ENCODE results near the gene BIN1. TPM values are rescaled to one million over a fixed set of nuclear protein-coding genes. Genes with fewer than 3 reads are reported as not detected.
"Not testable (repeated sequence)": the region's sequence is repeated elsewhere in the genome, so short reads cannot be mapped to it uniquely, and the experiment has no call there.

Gene BIN1
- total RNA-seq, 1 donor from 2014 or later: 15.7 TPM

DNA sequence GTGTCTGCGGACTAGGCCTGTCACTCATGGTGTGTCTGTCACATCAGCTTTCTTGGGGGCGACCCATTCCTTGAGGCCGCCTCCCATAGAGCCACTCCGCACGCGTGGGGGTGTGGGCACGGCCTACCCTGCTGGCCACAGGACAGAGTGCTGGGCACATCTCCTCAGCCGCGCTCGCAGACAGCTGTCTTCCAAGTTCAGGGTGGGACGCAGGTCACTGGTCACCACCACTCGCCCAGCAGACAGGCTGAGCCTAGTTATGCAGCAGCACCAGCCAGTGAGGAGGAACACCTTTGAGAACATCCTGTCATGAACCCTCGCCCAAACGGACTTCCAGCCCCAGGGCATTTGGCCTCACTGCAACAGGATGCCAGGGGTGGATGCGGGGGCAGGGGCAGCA is 30.8 kb upstream of the BIN1 start:
- no peak for ATAC-seq (ENCODE audit: poor library complexity)
- DNase-seq: no peak
- intact Hi-C loops (cut with DNase I): no loop called here

GRCh38 chr2:127137225-127137624 is 30.3 kb upstream of the BIN1 start:
- intact Hi-C loops (cut with DNase I): no loop called here
- DNase-seq: no peak
- ATAC-seq (ENCODE audit: poor library complexity): no peak

DNA sequence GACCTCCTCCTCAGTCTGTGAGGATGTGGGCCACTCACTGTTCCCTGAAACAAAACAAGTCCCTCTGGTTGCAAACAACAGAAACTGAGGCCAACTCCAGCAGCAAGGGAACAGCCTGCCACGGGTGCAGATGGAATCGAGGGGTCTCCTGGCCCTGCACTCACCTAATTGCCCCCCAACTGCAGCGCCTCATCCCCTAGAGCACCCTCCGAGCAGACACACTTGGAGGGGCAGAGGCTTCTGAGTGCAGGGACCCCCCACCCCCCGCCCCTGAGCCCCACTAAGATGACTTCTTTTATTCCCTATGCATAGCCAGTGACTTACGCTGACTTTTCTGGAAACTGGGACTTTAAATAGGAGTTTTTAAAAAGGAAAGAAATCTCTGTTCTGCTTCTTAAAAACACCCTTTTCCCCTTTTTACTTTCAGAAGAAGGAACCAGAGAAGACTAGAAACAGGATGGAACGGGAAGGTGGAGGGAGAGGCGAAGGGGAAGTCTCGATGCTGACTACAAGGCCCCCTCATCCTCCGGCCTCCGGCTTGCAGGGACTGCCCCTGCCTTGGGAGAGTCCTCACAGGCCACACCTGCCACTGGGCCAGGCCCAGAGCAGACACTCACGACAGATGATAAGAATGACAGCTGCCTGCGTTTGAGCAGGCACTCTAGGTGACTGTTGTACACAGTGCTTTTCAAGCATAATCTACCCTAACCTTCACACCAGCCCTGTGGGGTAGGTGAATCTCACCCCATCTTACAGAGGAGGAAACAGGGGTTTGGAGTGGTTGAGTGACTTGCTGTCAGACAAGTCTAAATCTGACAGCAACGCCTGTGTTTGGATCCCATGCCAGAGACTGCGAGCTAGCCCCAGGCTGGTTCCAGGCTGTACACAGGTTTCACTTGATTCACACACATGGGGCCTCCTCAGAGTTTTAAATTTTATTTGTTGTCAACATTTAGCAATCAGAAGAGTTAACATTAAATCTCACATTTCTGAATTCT is 28.2 kb upstream of the BIN1 start:
- intact Hi-C loops (cut with DNase I): no loop called here
- DNase-seq (no peak), ATAC-seq (ENCODE audit: poor library complexity) (peak; percentile 58)

- DNase-seq (no peak), ATAC-seq (ENCODE audit: poor library complexity) (no peak)
- intact Hi-C loops (cut with DNase I): no loop called here
Measured at GRCh38 chr2:127134235-127134634, 27.3 kb upstream of the BIN1 start.

DNA sequence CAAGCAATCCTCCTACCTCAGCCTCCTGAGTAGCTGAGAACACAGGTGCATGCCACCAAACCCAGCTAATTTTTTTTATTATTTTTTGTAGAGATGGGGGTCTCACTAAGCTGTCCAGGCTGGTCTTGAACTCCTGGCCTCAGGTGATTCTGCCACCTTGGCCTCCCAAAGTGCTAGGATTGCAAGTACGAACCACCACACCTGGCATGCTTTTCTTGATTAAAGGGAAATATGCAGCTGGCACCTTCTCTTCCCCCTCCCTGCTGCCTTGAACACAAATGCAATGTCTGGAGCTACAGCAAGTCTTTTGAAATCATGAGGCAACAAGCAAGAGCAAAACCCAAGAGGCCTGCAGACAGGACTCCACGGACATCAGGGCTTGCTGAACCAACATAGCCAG is 26.8 kb upstream of the BIN1 start:
- intact Hi-C loops (cut with DNase I): no loop called here
- DNase-seq (no peak), ATAC-seq (ENCODE audit: poor library complexity) (no peak)

- intact Hi-C loops (cut with DNase I): no loop called here
- ATAC-seq (ENCODE audit: poor library complexity) (no peak), DNase-seq (no peak)
Measured at GRCh38 chr2:127130421-127130820, 23.5 kb upstream of the BIN1 start.

DNA sequence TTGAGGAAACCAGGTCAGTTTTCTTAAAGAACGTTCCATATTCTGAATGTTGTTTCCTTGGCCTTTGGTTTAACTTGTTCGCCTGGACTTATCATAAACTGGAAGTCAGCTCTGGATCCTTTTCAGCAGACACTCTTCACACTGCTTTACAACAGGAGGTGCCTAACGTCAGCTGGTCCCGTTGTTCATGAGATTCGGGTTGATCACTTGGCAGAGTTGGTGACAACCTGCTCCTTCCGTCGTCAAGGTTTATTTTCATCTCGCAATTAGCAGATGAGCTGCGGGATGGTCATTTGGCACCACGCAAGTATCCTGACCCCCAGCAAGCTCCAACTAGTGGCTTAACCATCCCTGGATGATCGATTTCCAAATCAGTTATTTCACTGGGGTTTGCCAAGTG is 23.0 kb upstream of the BIN1 start:
- no peak for ATAC-seq (ENCODE audit: poor library complexity)
- no peak for DNase-seq

GRCh38 chr2:127128445-127128904 is 21.5 kb upstream of the BIN1 start:
- ATAC-seq (ENCODE audit: poor library complexity): no peak
- intact Hi-C loops (cut with DNase I): no loop called here
- no peak for DNase-seq

More for the DNA sequence above, 23.0 kb upstream of the BIN1 start:
- intact Hi-C loops (cut with DNase I): no loop called here

- DNase-seq: no peak
- intact Hi-C loops (cut with DNase I): no loop called here
- no peak for ATAC-seq (ENCODE audit: poor library complexity)
Measured at GRCh38 chr2:127125821-127126220, 18.9 kb upstream of the BIN1 start.

GRCh38 chr2:127124426-127124825 is 17.5 kb upstream of the BIN1 start:
- ATAC-seq (ENCODE audit: poor library complexity) (no peak), DNase-seq (no peak)
- intact Hi-C loops (cut with DNase I): no loop called here

DNA sequence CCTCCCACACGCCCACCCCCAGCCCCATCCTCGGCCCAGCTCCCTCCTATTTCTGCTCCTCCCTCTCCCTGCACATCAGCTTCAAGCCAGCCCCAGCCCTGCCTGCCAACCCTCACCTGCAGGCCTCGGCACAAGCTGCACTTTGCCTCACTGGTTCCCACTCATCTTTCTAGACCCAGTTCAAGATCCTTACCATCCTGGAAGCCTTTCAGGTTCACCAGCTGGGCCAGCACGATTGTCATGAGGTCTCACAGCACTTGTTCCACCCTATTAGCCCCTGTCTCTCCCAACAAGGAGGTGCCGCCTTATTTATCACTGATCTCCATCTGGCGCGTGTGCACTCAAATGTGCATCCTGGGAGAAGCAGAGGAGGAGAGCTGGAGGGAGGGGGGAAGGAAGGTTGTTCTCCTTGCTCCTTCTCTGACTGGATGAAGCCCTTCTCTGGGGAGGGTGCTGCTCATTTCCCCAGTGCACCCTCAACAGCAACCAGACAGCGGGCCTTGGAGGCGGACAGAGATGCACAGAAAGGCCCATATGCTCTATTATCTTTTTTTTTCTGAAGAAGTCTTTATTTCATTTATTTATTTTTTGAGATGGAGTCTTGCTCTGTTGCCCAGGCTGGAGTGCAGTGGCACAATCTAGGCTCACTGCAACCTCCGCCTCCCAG is 15.5 kb upstream of the BIN1 start:
- DNase-seq (no peak), ATAC-seq (ENCODE audit: poor library complexity) (no peak)

GRCh38 chr2:127121776-127122176 is 14.8 kb upstream of the BIN1 start:
- DNase-seq (peak; percentile 87), ATAC-seq (ENCODE audit: poor library complexity) (peak; percentile 92)
- intact Hi-C loops (cut with DNase I): no loop called here

More for the DNA sequence above, 15.5 kb upstream of the BIN1 start:
- intact Hi-C loops (cut with DNase I): no loop called here

GRCh38 chr2:127121353-127121752 is 14.4 kb upstream of the BIN1 start:
- ATAC-seq (ENCODE audit: poor library complexity) (peak; percentile 34), DNase-seq (no peak)
- intact Hi-C loops (cut with DNase I): no loop called here

DNA sequence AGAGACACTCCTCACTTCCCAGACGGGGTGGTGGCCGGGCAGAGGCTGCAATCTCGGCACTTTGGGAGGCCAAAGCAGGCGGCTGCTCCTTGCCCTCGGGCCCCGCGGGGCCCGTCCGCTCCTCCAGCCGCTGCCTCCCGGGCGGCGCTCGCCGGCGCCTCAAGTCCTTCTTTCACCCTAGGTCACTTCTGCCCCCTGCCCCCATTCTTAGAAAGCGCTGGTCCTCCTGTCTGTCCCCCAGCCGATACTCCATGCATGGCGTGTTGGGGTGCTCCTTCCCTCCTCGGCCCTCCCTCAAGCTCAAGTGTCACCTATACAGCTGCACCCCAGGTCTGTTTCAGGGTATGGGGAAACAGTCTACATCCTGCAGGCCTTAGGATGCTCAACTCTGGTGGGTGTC is 13.5 kb upstream of the BIN1 start:
- ATAC-seq (ENCODE audit: poor library complexity); intact Hi-C loops (cut with DNase I): not testable (repeated sequence)

GRCh38 chr2:127118467-127118866 is 11.5 kb upstream of the BIN1 start:
- DNase-seq (no peak), ATAC-seq (ENCODE audit: poor library complexity) (no peak)
- intact Hi-C loops (cut with DNase I): no loop called here

More for the DNA sequence above, 13.5 kb upstream of the BIN1 start:
- DNase-seq: not testable (repeated sequence)

- no peak for ATAC-seq (ENCODE audit: poor library complexity)
- intact Hi-C loops (cut with DNase I): no loop called here
Measured at GRCh38 chr2:127118038-127118437, 11.1 kb upstream of the BIN1 start.

GRCh38 chr2:127117603-127118002 is 10.6 kb upstream of the BIN1 start:
- DNase-seq: no peak

More at GRCh38 chr2:127118038-127118437, 11.1 kb upstream of the BIN1 start:
- no peak for DNase-seq

GRCh38 chr2:127115471-127116199 is 8.7 kb upstream of the BIN1 start:
- ATAC-seq (ENCODE audit: poor library complexity) (no peak), DNase-seq (no peak)
- intact Hi-C loops (cut with DNase I): no loop called here

More at GRCh38 chr2:127117603-127118002, 10.6 kb upstream of the BIN1 start:
- intact Hi-C loops (cut with DNase I): no loop called here
- ATAC-seq (ENCODE audit: poor library complexity): no peak

DNA sequence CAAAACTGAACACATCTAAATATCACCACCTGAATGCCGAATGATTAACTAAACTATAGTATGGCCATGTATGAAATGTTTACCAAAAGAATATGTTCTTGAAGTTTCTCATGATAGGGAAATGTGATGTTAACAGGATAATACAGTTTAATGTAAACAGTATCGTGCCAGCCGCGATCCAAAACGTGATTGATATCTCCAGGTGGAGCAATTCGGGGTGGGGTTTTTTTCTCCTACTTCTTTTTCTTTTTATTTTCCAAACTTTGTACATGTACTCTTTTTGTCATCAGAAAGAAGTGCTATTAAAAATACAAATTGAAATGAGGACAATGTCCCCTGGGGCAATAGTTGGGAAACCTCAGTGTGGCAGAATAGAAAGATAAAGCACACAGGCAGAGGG is 4.0 kb upstream of the BIN1 start:
- intact Hi-C loops (cut with DNase I): no loop called here
- DNase-seq (no peak), ATAC-seq (ENCODE audit: poor library complexity) (no peak)

All from Right ventricle myocardium superior (tissue), 1 donor.